IMR-90 (cell line): Measurements from ENCODE around the gene ALG6.

Experiments used
- POLR2A ChIP-seq: IDR thresholded peaks from 2 replicates; pipeline ENCODE4 v1.6.1; 2012; ENCODE audit warnings: mild to moderate bottlenecking, low read depth, low read length
- TF ChIP-seq, protein P1 (sequence below): conservative IDR thresholded peaks from 2 replicates; pipeline ENCODE4 v1.5.1; 2012; ENCODE audit warnings: mild to moderate bottlenecking, low read depth, low read length, improper control_type of control experiment

DNA sequence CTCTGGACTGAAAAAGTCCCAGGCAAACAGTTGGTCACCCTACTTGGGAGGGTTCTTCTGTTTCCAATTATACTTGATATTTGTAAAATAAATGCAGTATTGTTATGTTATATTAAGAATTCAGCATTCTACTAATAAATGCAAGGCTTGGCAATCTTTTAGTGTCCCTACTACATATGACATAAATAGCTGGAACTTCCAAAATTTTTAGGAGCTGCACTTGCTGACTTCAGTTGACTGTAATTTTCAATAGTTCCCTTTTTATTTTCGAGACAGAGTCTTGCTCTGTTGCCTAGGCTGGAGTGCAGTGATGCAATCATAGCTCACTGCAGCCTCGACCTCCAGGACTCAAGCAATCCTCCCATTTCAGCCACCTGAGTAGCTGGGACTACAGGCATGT lies 25.0 kb upstream of the ALG6 start:
- no peak for TF ChIP-seq POLR2A
- TF ChIP-seq, protein P1, sequence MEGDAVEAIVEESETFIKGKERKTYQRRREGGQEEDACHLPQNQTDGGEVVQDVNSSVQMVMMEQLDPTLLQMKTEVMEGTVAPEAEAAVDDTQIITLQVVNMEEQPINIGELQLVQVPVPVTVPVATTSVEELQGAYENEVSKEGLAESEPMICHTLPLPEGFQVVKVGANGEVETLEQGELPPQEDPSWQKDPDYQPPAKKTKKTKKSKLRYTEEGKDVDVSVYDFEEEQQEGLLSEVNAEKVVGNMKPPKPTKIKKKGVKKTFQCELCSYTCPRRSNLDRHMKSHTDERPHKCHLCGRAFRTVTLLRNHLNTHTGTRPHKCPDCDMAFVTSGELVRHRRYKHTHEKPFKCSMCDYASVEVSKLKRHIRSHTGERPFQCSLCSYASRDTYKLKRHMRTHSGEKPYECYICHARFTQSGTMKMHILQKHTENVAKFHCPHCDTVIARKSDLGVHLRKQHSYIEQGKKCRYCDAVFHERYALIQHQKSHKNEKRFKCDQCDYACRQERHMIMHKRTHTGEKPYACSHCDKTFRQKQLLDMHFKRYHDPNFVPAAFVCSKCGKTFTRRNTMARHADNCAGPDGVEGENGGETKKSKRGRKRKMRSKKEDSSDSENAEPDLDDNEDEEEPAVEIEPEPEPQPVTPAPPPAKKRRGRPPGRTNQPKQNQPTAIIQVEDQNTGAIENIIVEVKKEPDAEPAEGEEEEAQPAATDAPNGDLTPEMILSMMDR: no peak
